NCI-H2029 treated with DMSO at 0.1 percent for 48 hours (cell line): Measurements from ENCODE around the gene TCERG1.
A peak's percentile ranks its signal among the peaks of the same experiment; 100 is the strongest.

Experiments
- DNase-seq: peaks from one replicate; lab custom pipeline; 2025; lab: John Stamatoyannopoulos, UW

The TCERG1 gene

GRCh38 chr5:146446861-146447733, at the start of gene TCERG1:
Gene TCERG1 (plus strand): TSS chr5:146447333. CDS start chr5:146447350, 17 bp downstream.
- peak; percentile 98 for DNase-seq

DNA sequence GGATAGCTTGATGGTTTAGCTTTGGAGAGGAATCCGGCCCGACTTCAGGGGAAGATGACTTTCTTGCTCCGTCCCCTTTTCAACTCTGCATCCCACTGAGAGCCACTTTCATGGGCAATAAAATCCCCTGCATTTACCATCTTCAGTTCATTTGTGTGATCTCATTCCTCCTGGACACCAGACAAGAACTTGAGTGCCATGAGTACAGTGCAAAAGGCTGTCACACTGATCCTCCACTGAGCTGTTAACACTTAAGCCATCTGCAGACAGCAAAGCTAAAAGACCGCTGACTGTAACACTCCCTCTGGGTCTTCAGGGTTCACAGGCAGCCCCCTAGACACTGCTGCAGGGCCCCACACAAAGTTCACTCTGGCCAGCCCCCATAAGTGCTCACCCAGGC, 48.3 kb upstream of the TCERG1 start:
- DNase-seq, result no peak

- DNase-seq, result no peak
Observed at GRCh38 chr5:146399481-146399880, 47.7 kb upstream of the TCERG1 start.

- no peak for DNase-seq
Observed at GRCh38 chr5:146400201-146400600, 46.9 kb upstream of the TCERG1 start.

- DNase-seq, result no peak
Observed at GRCh38 chr5:146401021-146401420, 46.1 kb upstream of the TCERG1 start.

DNA sequence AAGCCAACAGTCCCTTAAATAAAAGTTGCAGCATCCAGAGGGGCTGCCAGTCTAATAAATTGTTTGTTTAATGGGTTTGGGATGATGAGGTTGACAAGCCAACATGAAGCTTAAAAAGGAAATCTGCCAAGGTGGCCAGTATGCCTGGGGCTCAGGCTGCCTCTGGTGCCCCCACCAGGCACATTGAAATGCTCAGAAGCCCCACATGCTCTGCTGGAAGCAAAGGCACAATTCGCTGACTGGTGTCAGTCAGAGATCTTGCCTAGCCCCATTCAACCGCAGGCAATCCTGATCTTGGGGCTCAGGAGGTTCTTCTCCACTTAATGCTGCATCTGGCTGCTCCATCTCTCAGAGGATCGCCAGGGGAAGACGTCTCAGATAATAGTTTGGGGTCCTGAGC, 44.2 kb upstream of the TCERG1 start:
- no peak for DNase-seq

- DNase-seq, result no peak
Observed at GRCh38 chr5:146409054-146409671, 38.0 kb upstream of the TCERG1 start.

- no peak for DNase-seq
Observed at GRCh38 chr5:146410272-146410671, 36.9 kb upstream of the TCERG1 start.

DNA sequence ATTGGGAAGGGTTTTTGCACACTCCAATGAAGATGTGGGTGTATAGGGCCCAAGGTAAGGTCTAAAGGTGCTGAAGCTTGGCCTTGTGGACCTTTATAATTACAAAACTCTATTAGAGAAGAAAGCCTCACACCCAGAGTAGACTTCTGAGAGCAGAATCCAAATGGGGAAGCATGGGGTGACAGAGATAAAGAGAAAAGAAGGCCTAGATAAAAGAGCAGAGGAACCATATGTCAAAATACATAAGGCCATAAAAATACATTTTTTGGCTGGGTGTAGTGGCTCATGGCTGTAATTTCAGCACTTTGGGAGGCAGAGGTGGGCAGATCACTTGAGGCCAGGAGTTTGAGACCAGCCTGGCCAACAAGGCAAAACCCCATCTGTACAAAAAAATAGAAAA, 27.4 kb upstream of the TCERG1 start:
- no peak for DNase-seq

DNA sequence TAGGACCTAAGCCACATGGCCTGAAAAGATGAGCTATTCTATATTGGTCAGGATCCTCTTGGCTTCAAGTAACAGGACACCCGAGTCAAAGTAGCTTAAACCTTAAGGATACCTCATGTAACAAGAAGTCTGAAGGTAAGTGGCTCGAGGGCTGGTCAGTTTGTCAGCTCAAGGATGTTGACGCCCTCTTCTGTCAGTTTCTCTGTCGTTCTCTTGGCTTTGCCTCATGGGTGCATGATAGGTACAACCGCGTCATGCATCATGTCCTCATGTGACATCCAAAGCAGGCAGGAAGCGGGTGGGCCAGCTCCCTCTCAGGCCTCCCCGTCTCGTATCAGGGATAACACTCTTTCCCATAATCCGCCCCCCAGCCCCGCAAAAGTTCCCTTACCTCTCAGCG, 22.1 kb upstream of the TCERG1 start:
- no peak for DNase-seq

DNA sequence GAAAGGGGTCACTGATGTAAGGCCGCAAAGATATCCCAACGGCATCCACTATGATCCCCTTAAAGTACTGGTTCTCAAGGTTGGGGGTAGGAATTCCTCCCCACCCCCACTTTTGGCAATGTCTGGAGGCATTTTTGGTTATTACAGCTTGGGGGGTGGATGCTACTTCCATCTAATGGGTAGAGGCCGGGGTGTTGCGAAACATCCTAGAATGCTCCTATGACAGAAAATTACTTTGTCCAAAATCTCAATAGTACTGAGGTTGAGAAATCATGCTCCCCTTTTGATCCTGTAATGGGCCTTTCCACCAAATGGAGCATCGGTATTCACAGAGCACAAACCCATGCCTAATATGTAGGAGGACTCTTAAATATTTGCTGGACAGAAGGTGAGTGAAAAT, 20.8 kb upstream of the TCERG1 start:
- no peak for DNase-seq

- DNase-seq, result peak; percentile 65
Observed at GRCh38 chr5:146426853-146427618, 20.1 kb upstream of the TCERG1 start.

GRCh38 chr5:146427619-146427997, 19.5 kb upstream of the TCERG1 start:
- no peak for DNase-seq

DNA sequence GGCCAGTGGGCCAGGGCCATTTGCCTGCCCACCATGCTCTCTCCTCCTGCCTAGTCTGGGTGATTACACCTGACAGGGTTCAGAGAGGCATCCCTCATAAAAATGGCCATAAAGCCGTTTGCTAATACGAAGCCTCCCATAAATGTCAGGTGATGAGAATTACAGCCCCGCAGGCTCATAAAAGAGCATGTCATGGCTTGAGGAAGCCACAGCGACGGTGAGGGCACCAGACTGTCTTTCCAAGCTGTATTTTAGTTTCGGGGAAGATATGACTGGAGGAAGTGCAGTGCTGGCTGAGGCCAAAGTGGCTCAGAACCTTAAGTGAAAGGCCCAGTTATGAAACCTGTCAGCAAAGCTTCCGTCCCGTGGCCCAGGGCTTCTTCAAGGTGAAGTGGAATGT, 18.5 kb upstream of the TCERG1 start:
- no peak for DNase-seq

GRCh38 chr5:146440353-146440752, 6.8 kb upstream of the TCERG1 start:
- DNase-seq, result no peak

DNA sequence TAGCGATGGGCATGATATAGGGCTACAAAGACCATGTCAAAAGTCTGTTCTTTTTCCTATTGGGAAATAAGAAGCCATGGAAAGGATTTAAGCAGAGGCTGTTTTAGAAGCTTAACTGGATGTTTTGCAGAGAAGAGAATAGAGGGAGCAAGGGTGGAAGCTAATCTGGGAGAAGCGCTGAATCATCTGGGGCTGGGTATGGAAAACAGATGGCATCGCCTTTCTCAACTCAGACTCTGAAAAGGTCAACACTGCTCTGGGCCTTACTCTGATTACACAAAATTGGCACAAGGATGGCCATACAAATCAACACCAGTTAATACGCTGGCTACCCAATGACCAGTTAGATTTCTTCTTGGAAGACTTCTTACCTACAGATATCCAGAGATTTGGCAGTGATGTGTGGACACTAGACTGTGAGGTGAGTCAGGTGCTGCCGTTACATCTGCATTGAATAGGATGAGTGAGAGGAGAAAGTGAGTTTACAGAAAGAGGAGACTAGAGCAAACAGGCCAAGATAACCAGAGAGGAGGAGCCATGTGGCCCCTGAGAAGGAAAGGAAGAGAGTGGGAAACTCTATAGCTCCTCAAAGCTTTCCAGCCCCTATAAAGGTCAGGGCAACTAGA, 6.2 kb upstream of the TCERG1 start:
- no peak for DNase-seq

DNA sequence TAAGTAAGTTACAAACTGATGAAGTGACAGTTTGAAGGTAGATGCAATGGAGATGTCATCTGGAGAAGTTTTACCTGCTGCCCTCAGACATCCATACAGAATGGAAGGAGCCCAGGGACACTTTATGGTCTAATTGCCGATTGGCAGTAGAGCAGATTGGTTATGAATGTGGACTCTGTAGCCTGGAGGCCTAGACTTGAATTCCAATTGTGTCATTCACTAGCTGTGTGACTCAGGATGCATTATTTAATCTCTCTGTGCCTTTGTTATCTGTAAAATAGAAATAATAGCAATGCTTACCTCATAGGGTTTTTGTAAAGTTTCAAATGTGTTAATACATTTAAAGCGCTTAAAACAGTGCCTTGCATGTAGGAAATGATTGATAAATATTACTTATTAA, 5.2 kb upstream of the TCERG1 start:
- DNase-seq, result no peak

GRCh38 chr5:146447734-146448380, 724 bp downstream of the TCERG1 start:
- no peak for DNase-seq

- DNase-seq, result no peak
Observed at GRCh38 chr5:146448783-146449519, 1.8 kb downstream of the TCERG1 start.

- no peak for DNase-seq
Observed at GRCh38 chr5:146450002-146450401, 2.9 kb downstream of the TCERG1 start.

DNA sequence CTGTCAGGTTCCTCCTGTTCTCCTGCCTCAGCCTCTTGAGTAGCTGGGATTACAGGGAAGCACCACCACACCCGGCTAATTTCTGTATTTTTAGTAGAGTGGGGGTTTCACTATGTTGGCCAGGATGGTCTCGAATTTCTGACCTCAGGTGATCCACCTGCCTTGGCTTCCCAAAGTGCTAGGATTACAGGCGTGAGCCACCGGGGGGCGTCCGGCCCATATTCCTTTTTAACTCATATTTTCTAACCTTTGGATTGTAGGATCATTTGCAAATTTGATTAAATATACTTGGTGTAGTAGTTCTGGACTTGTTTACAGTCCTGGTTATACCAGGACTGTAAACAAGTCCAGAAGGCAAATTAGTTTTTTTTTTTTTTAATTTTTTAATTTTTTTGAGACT, 4.3 kb downstream of the TCERG1 start:
- no peak for DNase-seq
